ENCODE results near the gene ZDHHC16. TPM values are rescaled to one million over a fixed set of nuclear protein-coding genes. Genes with fewer than 3 reads are reported as not detected.
A peak's percentile ranks its signal among the peaks of the same experiment; 100 is the strongest.
"Not testable (repeated sequence)": the region's sequence is repeated elsewhere in the genome, so short reads cannot be mapped to it uniquely, and the experiment has no call there.

ZDHHC16 gene
- total RNA-seq, 4 donors from 2014 or later: 1.8 to 31.8 (median 19.0) TPM

DNA sequence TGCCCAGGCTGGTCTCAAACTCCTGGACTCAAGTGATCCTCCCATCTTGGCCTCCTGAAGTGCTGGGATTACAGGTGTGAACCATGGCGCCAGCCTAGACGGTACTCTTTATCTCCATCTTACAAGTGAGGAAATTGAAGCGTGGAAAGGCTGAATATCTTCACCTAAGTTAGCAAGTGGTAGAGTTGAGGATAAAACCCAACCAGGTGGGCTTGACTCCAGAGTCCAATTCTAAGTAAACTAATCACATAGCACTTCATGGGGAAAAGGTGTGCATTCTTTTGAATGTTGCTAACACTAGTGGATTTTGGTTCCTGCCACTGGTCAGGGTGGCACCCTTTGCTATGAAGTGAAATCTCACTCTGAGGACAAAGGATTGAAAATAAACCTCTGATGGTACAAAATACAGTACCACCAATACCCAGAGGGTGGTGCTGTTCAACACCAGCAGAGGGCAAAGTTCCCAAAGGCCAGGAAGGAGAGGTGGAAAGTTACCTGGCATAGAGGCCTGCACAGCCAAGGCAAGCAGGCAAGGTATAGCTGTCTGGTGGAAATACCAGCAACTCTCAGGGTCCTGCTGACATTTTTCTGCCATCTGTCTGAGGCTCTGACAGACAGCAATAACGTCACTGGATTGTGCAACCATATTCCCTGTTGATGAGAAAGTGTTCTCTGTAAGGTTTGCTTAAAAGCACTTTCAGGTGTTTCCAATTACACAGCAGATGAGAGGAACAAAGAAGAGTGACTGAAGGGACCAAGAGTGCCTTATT lies 17.6 kb downstream of the ZDHHC16 start:
- Histone ChIP-seq H3K4me1 (no peaks in the 10 kb centered on the region), H3K27me3 (no peaks in the 10 kb centered on the region), H3K27ac (peak overlapping the region; percentile 31 to 32), H3K9me3 (no peaks in the 10 kb centered on the region), H3K36me3 (no peaks in the 10 kb centered on the region), H3K4me3 (no peak overlapping the region)
- intact Hi-C loops (cut with DNase I; ENCODE audit: low total_unique reads): no loop called here
- TF ChIP-seq POLR2A (IDR thresholded peaks at IDR 0.05): no peak
- TF ChIP-seq, protein P1, sequence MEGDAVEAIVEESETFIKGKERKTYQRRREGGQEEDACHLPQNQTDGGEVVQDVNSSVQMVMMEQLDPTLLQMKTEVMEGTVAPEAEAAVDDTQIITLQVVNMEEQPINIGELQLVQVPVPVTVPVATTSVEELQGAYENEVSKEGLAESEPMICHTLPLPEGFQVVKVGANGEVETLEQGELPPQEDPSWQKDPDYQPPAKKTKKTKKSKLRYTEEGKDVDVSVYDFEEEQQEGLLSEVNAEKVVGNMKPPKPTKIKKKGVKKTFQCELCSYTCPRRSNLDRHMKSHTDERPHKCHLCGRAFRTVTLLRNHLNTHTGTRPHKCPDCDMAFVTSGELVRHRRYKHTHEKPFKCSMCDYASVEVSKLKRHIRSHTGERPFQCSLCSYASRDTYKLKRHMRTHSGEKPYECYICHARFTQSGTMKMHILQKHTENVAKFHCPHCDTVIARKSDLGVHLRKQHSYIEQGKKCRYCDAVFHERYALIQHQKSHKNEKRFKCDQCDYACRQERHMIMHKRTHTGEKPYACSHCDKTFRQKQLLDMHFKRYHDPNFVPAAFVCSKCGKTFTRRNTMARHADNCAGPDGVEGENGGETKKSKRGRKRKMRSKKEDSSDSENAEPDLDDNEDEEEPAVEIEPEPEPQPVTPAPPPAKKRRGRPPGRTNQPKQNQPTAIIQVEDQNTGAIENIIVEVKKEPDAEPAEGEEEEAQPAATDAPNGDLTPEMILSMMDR (IDR thresholded peaks at IDR 0.05): peak; percentile 70 to 84 (median 80)
- DNase-seq: peak in 1 of 2 donors; percentile 36

GRCh38 chr10:97464226-97464625 lies 18.3 kb downstream of the ZDHHC16 start:
- Histone ChIP-seq H3K4me3 (no peak overlapping the region), H3K27me3 (no peaks in the 10 kb centered on the region), H3K9me3 (no peaks in the 10 kb centered on the region), H3K27ac (peak overlapping the region; percentile 4 to 31), H3K4me1 (no peaks in the 10 kb centered on the region), H3K36me3 (no peaks in the 10 kb centered on the region)
- TF ChIP-seq POLR2A (IDR thresholded peaks at IDR 0.05): no peak
- TF ChIP-seq, protein P1 (IDR thresholded peaks at IDR 0.05): no peak
- no peak for DNase-seq
- intact Hi-C loops (cut with DNase I; ENCODE audit: low total_unique reads): no loop called here

GRCh38 chr10:97465982-97466381 lies 20.0 kb downstream of the ZDHHC16 start:
- intact Hi-C loops (cut with DNase I; ENCODE audit: low total_unique reads): no loop called here
- Histone ChIP-seq H3K4me3 (no peak overlapping the region), H3K4me1 (no peaks in the 10 kb centered on the region), H3K27me3 (no peaks in the 10 kb centered on the region), H3K27ac (no peak overlapping the region), H3K9me3 (no peaks in the 10 kb centered on the region), H3K36me3 (no peaks in the 10 kb centered on the region)
- no peak for DNase-seq
- no peak for TF ChIP-seq POLR2A (IDR thresholded peaks at IDR 0.05)
- TF ChIP-seq, protein P1 (IDR thresholded peaks at IDR 0.05): no peak

DNA sequence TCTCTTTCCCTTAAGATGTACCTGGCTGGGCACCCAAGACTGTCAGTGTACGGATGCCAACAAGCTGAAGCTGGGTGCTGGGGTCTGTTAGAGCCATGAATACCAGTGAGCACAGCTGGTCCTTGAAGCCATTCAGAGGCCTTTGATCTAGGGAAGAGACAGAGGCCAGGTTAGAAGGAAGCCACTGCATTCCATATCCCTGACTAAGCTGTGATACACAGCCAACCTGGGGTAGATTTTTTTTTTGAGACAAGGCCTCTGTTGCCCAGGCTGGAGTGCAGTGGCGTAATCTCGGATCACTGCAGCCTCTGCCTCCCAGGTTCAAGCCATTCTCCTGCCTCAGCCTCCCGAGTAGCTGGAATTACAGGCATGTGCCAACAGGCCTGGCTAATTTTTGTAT lies 20.8 kb downstream of the ZDHHC16 start:
- Histone ChIP-seq H3K4me1 (no peaks in the 10 kb centered on the region), H3K27me3 (no peaks in the 10 kb centered on the region), H3K36me3 (no peaks in the 10 kb centered on the region), H3K4me3 (no peak overlapping the region), H3K9me3 (no peaks in the 10 kb centered on the region), H3K27ac (no peak overlapping the region)
- TF ChIP-seq POLR2A (IDR thresholded peaks at IDR 0.05): no peak
- TF ChIP-seq, protein P1 (IDR thresholded peaks at IDR 0.05): no peak
- intact Hi-C loops (cut with DNase I; ENCODE audit: low total_unique reads): no loop called here
- no peak for DNase-seq

DNA sequence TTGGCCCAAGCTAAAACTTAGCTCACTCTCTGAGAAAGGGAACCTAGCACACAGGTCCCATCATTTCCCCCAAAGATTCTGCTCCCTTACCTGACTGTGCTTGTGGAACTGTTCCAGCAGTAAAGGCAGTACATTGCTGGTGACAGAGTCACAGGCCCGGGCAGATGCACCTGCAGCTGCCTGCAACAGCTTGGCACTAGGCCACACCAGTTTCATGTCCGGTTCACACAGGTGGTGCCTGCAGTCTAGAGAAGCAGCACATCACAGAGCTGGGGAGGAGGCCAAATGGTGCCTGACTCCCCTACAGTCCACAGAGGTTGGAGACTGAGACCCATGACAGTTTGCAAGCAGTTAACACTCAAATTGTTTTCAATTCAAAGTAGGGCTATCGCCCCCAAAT lies 22.2 kb downstream of the ZDHHC16 start:
- Histone ChIP-seq H3K27ac (no peak overlapping the region), H3K4me3 (no peak overlapping the region), H3K4me1 (no peaks in the 10 kb centered on the region), H3K36me3 (no peaks in the 10 kb centered on the region), H3K9me3 (no peaks in the 10 kb centered on the region), H3K27me3 (no peaks in the 10 kb centered on the region)
- DNase-seq: no peak
- TF ChIP-seq POLR2A (IDR thresholded peaks at IDR 0.05): no peak
- TF ChIP-seq, protein P1 (IDR thresholded peaks at IDR 0.05): no peak
- intact Hi-C loops (cut with DNase I; ENCODE audit: low total_unique reads): no loop called here

DNA sequence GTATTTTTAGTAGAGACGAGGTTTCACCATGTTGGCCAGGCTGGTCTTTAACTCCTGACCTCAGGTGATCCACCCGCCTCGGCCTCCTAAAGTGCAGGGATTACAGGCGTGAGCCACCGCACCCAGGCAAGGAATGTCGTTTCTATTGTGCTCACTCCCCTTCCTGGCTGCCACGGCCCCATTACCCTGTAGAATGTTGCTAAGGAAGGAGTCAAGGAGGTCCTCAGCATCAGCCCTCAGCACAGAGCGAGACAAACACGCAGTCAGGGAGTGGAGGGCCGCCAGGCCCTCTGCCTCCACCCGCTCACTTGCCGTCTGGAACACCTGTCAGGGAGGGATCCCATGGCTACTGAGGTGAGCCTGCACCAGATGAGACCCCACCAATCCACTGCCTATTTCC lies 22.8 kb downstream of the ZDHHC16 start:
- DNase-seq; H3K27ac ChIP-seq; H3K9me3 ChIP-seq; H3K4me1 ChIP-seq; H3K27me3 ChIP-seq; intact Hi-C loops (cut with DNase I; ENCODE audit: low total_unique reads); H3K4me3 ChIP-seq; H3K36me3 ChIP-seq: not testable (repeated sequence)

Data from uterus (tissue), 4 donors.